ENCODE measurements around the gene BSDC1.

BSDC1 gene

DNA sequence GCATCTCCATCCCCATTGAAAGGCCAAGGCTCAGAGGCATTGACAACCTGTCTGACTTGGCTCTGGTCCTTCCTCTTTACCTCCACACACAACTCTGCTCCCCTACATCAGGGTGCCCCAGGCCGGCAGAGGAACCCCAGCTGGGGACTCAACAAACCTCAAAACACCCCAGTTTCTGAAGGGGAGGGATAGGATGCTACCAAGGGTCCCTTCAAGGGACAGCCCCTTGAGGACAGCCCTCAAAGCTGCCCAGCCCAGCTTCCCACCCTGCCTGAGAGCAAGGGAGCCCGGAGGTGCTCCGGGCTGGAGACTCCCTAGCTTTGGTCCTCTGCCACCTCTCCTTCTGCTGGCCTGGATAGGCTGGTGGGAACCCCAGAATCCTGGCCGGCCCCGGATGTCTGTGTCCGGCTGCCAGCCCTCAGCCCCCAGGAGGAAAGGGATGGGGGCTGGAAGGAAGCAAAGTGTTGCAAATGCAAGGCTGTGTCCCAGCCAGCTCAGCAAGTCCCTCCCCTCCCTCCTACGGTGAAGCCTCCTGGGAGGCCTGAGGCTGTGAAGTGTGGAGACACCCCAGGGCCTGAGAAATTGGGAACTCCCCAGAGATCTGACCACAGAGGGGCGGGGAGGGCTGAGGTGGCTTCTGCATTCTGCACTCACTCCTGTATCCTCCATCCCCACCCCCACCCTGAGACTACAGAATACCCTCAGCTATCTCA lies 57.1 kb downstream of the BSDC1 start:
- DNase-seq (ENCODE audit: low read depth, low spot score), result no peak

- no peak for DNase-seq (ENCODE audit: low read depth, low spot score)
These were observed 57.7 kb downstream of the BSDC1 start for GRCh38 chr1:32336591-32336932.

DNA sequence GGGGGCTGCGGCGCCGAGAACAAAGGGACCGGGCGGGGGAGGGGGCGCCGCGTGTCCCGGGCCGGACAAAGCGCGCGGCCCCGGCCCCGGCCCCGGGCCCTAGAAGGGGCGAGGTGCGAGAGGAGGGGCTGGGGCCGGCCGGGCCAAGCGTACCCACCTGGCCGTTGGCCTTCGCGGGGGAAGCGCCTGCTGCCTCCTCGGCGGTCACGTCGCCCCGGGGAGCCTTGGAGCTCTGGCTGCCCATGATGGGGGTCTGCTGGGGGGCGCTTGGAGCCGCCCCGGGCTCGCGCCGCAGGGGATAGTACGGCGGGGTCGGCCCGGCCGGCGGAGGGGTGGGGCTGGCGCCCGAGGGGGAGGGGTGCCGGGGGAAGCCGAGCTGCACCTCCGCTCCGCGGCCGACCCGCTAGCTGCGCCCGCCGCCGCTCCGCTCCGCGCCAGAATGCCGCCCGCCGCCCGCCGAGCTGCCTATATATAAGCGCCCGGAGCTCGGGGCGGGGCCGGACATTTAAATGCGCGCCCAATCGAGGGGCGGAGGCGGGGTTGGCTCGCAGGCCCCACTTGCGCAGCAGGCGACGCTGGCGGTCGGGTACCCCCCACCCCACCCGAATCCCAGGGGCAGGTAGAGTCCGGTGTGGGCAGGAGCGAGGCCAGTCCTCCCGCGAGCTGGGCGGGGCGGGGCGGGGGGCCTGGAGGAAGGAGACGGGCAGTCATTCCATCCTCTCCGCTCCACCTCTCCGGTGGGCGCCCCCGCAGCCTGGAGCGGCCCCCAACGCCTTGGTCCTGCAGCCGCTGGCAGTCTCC lies 58.3 kb downstream of the BSDC1 start, which contains the start of gene MARCKSL1:
Gene MARCKSL1 (minus strand): TSS at position 444 of the 801 bp plus-strand sequence. CDS start 200 bp downstream, at position 244.
- DNase-seq (ENCODE audit: low read depth, low spot score), result no peak

DNA sequence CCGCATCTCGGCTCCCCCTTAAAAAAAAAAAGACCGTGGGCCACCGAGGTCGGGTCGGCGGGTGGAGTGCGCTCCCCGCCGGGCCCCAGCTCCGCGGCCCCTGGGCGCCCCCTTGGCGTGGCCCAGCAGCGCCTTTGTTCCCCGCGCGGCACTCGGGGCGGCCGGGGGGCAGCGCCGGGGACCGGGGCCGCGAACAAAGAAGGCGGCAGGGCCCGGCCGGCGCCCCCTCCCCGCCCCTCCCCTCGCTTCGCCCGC lies 58.8 kb downstream of the BSDC1 start:
- no peak for DNase-seq (ENCODE audit: low read depth, low spot score)

DNA sequence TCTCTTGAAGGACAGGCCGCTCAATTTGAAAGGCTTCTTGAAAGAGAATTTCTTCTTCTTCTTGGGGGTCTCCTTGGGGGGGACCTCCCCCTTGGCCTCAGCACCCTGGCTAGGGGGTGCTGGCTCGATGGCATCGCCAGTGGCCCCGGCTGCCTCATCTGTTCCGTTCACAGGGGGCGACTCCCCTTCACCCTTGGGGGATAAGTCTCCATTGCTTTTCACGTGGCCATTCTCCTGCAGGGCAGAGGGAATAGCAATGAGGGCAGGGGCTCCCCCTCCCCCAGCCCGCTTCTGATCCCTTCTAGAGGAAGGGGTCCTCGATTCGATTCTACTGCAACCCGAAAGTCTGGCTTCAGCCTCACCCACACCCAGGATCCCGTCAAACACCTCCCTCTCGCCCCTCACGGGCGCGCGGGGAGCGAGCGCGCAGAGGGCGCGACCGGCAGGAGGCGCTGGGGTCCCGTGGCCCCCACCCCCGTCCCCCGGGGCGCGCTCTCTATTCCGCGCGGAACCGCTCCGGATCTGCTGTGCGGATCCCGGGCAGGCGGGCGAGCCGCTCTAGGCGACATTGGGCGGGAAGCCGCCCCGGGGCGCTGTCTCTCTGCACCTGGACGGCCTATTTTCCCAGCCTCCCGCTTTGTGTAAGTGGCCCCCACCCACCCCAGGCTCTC lies 59.2 kb downstream of the BSDC1 start:
- no peak for DNase-seq (ENCODE audit: low read depth, low spot score)

DNA sequence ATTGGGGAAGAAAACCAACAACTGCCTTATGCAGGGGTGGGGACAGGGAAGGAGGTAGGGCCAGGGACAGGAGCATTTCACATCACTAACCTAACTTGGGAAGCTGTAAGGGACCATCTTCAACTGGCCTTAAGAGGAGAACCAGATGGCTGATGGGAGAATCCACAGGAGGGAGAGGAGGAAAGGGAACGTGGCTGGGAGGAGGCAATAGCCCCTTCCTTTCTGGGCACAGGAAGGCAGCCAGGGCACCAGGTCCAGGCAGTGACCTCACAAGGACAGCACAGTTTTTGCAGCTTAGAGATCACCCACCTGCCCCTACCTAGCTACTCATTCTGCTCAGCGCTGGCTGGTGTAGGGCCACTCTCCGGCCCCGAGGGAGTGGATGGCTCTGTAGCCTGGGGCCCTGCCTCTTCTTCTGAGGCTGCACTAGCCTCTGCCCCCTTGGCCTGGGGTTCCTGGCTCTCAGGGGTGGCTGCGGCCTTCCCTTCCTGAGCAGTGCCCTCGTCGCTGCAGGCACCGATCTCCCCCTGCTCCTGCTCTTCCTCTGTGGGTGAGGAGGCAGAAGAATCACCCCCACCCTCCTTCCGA lies 59.9 kb downstream of the BSDC1 start:
- DNase-seq (ENCODE audit: low read depth, low spot score), result no peak

DNA sequence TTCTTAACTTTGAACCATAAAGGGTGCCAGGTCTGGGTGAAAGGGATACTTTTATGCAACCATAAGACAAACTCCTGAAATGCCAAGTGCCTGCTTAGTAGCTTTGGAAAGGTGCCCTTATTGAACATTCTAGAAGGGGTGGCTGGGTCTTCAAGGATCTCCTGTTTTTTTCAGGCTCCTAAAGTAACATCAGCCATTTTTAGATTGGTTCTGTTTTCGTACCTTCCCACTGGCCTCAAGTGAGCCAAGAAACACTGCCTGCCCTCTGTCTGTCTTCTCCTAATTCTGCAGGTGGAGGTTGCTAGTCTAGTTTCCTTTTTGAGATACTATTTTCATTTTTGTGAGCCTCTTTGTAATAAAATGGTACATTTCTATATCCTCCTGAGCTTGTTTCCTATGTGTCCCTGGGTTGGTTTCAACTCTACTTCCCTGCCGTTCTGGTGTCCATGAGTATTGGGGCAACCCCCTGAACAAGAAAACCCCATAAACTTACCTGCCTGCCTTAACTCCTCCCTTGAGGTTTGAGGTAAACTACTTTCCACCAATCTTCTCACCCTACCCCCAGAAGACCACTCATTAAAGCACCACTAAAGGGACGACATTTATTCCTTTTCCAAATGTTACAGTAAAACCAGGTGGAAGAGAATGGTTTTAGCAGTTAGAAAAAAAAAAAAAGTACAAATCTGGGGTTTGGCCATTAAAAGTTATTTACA lies 60.8 kb downstream of the BSDC1 start:
- DNase-seq (ENCODE audit: low read depth, low spot score), result no peak

GRCh38 chr1:32332290-32333079 lies 61.8 kb downstream of the BSDC1 start:
- no peak for DNase-seq (ENCODE audit: low read depth, low spot score)

DNA sequence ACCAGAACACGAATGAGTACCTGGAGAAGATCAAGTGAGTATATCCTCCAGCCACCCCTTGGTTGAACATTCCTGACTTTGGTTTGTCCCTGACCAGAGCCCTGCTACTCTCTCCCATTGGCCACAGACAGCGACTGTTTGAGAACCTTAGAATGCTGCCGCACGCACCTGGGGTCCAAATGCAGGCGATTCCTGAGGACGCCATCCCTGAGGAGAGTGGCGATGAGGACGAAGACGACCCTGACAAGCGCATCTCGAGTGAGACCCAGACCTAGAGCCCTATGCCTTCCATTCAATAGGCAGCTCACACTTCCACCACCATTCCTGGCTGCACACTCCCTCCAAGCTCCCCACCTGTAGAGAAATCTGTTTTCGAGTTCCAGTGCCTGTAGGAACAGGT lies 62.7 kb downstream of the BSDC1 start:
- no peak for DNase-seq (ENCODE audit: low read depth, low spot score)

GRCh38 chr1:32330558-32331151 lies 63.6 kb downstream of the BSDC1 start:
- DNase-seq (ENCODE audit: low read depth, low spot score), result no peak

DNA sequence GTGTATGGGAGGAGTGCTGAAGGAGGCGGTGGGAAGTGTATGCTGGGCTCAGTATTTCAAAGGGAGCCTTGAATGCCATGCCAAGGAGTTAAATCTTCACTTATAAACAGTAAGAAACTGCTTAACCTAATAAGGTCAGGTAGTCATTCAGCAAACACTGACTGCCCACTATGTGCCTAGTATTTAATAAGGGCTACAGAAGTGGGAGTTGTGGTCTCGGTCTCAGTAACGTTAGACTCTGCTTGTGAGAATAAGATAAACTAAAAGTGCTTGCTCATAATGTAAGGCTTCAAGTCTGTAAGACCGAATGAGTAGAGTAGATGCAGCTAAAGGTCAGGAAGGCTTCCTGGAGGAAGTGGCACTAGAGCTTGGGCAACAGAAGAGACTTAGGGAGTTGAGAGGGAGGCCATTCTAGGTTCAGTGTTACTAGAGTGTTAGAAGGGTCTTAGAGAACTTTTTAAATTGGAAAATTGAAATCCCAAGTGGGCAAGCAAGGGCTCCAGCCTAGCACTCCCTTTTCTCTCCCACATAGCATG lies 64.2 kb downstream of the BSDC1 start:
- no peak for DNase-seq (ENCODE audit: low read depth, low spot score)

GRCh38 chr1:32327204-32327603 lies 67.0 kb downstream of the BSDC1 start:
- DNase-seq (ENCODE audit: low read depth, low spot score), result no peak

DNA sequence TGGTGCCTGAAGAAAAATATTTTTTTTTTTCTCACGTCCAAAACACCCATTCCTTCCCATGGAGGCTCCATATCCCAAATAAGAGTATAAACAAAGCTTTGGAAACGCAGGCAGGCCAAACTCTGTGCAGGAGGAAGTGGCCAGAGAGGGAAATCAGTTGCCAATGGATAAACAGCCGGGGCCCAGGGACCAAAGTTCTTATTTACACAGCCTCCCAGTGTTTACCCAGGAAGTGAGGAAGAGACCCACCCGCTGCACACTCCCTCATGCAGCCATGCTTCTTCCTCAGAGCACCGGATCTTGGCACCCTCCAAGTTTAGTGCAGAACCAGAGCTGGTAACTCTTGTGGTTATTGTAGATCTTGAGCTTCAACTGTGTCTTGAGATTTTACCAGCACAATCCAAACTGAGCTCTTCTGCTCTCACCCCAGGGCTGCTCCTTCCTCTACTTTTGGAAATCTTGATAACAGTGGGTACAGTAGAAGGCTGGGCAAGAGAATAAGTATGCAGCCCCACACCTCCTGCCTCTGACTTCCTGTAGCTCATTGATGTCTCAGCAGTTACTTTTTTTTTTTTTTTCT lies 72.4 kb downstream of the BSDC1 start:
- DNase-seq (ENCODE audit: low read depth, low spot score), result no peak

GRCh38 chr1:32318127-32318869 lies 75.9 kb downstream of the BSDC1 start:
- no peak for DNase-seq (ENCODE audit: low read depth, low spot score)

- no peak for DNase-seq (ENCODE audit: low read depth, low spot score)
These were observed 77.4 kb downstream of the BSDC1 start for GRCh38 chr1:32316903-32317277.

Measured in smooth muscle cell of the brain vasculature (primary cell).